NCI-H2227 treated with DMSO at 0.1 percent for 48 hours (cell line): ENCODE data around the gene WDFY3.
A peak's percentile ranks its signal among the peaks of the same experiment; 100 is the strongest.

Source experiments
- DNase-seq: peaks from one replicate; lab custom pipeline; 2025; lab: John Stamatoyannopoulos, UW

The WDFY3 gene, protein sequence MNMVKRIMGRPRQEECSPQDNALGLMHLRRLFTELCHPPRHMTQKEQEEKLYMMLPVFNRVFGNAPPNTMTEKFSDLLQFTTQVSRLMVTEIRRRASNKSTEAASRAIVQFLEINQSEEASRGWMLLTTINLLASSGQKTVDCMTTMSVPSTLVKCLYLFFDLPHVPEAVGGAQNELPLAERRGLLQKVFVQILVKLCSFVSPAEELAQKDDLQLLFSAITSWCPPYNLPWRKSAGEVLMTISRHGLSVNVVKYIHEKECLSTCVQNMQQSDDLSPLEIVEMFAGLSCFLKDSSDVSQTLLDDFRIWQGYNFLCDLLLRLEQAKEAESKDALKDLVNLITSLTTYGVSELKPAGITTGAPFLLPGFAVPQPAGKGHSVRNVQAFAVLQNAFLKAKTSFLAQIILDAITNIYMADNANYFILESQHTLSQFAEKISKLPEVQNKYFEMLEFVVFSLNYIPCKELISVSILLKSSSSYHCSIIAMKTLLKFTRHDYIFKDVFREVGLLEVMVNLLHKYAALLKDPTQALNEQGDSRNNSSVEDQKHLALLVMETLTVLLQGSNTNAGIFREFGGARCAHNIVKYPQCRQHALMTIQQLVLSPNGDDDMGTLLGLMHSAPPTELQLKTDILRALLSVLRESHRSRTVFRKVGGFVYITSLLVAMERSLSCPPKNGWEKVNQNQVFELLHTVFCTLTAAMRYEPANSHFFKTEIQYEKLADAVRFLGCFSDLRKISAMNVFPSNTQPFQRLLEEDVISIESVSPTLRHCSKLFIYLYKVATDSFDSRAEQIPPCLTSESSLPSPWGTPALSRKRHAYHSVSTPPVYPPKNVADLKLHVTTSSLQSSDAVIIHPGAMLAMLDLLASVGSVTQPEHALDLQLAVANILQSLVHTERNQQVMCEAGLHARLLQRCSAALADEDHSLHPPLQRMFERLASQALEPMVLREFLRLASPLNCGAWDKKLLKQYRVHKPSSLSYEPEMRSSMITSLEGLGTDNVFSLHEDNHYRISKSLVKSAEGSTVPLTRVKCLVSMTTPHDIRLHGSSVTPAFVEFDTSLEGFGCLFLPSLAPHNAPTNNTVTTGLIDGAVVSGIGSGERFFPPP (N-terminal part only)

DNA sequence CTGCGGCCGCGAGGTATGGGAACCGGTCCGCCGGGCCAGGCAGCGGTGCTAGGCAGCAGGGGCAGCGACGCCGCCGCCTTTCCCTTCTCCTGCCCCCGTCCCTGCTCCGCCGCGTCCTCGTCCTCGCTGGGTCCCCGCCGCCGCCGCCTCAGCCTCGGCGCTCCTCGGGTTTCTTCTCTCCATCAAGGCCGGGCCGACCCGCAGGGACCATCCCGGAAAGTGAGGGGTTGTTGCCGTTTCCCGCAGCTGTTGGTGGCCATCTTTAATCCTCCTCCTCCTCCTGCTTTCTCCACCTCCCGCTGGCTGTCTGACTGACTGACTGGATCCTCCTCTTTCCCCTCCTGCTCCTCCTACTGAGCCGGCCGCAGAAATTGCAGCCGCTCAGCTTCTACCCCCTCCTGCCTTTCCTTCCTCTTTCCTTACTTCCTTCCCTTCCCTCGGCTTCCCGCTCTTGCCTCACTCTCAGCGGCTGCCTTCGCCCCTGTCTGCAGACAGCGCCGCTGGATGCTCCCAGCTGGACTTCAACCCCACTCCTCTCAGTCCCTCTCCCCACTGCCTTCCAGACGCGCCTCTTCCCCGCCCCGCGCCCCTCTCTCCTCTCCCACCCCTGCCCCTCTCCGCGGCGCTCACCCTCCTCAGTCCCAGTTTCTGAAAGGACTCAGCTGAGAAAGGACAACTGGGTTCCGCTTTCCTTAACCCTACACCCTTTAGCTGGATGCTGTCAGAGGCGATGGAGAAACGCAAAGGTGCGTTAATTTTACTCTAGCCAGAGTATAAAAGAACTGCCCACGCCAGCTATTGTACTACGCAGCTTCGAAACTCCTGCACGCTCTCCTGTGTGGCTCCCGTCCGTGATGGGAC is at the start of gene WDFY3:
TSS of gene WDFY3 (minus strand) at position 309 of the 861 bp plus-strand sequence. CDS start 106,099 bp downstream, outside the sequence.
- DNase-seq, result peak; percentile 71

DNA sequence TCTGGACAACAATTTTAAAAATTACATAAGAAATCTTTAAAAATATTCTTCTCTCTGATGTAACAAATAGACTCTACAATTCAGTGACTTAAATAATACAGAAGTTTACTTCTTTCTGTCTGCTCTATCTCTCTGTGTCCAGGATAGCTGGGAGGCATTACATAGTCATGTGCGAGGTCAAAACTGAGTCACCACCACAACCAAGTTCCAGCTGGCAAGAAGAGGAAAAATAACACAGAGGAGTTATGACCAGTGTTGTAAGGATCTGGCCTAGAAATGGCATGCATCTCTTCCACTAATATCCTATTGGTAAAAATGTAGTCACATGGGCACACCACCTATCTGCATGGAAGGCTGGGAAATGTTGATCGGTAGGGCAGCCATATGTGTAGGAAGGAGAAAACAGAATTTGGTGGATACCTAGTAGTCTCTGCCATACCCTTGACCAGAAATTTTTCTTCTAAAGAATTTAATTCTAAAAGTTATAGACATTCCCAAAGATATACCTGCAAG is 39.4 kb upstream of the WDFY3 start:
- DNase-seq, result no peak

DNA sequence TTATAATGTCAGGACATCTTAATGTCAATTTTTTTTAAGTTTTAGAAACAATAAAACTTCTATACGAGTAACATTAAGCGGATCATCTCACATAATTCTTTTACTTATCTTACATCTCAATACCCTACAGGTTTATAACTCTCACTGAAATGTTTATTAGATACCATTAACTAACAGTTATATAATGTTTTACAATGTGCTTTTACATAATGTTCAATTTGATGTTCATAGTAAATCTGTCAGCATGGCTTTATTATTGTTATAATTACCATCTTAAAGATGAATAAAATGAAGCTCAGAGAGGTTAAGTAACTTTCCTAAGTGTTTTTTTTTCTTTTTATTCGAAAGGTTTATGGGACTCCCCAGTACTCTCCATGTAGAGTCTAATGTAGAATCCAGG is 33.9 kb upstream of the WDFY3 start:
- no peak for DNase-seq

DNA sequence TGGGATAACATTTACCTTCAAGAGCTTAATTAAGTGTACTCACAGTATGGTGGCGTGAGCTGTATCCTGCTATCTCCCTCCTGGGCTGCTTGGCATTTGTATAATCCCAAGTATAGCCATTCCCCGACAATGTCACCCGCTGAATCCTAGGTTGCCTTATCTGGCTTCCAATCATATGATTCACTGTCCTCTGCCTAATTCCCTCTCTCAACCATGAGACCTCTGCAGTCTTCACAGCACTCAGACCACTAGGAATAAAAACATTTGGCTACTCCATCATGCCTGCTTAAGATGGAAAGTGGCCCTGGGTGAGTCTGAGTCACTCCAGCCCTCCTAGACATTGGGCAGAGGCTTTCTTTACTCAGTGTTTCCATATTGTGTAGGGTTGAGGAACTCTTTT is 28.9 kb upstream of the WDFY3 start:
- DNase-seq, result no peak

DNA sequence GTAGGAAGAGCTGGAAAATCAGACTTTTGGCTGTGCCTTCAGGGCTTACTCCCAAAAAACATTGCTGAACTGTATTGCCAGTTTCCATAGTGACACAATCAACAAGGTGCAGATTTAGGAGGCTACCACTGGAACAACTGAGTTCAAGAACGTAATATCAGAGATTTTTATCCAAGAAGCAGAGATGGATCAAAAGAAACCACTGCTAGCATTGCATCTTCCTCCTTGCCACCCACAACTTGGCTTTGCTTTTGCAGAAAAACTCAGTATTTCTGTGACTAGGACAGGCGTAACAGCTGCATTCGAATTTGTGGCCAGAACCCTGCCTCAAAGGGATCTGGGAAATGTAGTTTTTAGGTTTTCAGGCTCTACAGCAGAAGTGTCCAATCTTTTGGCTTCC is 27.8 kb upstream of the WDFY3 start:
- DNase-seq, result no peak

DNA sequence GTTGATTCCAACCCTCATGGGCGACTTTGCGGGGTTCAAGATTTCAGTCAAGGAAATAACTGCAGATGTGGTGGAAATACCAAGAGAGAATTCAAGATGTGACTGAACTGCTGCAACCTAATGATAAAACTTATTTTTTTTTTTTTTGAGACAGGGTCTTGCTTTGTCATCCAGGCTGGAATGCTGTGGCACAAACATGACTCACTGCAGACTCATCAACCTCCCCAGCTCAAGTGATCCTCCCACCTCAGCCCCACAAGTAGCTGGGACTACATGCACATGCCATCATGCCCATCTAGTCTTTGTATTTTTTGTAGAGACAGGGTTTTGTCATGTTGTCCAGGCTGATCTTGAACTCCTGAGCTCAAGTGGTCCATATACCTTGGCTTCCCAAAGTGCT is 19.5 kb upstream of the WDFY3 start:
- DNase-seq, result no peak

DNA sequence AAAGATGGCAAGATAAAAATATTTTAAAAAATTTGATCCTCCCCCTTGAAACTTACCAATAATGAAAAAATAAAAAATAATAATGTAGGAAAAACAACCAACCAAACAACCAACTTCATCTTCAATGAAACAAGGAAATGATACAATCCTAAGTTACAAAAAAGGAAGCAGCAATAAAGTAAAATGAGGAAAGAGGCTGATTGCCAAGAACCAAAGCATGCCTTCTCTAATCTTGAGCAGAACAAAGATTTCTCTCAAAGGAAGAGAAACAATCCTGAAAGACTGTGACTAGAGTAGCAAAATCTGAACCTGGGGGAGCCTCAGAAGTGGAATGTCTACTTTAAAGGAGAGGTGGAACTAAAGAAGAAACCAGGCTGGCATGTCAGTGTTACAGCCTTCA is 10.9 kb upstream of the WDFY3 start:
- DNase-seq, result no peak

DNA sequence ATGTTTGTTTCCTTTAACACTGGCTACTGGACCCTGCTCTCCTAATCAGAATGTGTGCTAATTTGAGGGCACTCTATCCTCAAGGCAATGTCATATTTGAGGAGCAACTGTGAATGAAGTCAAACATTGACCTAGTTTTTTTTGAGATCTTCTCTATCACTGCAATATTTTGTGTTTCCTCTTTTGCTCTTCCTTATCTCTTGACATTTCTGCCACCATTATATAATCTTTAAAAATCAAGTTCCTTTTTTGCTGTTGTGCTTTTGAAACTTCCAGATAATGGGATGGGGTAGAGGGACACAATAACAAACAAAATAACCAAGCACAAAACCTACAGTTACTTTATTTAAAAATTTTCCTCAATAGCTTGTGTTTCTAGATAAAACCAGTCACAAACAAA is 7.4 kb upstream of the WDFY3 start:
- DNase-seq, result no peak

DNA sequence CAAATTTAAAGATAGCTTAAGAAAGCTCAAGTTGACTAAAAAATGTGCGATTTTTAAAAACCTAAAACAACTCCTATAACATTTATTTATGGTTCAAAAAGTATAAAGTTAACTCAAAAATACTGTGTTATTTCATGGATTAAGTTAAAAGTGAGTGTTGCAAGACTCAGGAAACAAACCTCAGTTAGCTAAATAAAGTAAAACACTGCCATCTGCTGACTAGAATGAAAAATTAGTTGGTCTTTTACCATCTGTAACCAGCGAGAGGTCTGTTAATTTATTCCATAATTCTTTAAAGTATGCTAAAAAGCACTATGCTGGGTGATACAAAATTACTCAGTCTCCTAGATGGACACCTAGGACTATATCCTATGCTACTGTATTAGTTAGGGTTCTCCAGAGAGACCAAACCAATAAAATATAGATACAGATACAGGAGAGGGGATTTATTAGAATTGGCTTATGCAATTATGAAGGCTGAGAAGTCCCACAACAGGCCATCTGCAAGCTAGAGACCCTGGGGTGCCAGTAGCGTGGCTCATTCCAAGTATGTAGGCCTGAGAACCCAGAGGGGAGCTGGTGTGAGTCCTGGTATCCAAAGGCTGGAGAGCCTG is 4.9 kb upstream of the WDFY3 start:
- peak; percentile 36 for DNase-seq

DNA sequence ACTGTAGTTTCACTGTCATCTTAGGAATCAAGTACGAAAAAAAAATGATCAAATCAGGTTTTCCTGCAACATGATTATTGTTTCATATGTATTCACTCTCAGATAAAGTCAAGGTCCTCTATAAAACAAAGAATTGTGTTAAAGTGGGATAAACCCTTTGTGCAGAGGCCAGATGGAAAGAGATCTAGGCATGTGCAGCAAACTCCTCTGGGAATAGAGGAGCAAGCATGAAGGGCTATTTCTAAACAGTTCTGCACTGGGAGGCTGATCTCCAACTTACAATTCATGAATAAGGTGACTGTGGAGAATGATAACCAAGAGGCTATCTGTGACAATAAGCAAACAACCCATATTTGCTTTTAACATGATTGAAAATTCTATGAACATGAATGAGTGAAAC is 2.4 kb upstream of the WDFY3 start:
- no peak for DNase-seq

DNA sequence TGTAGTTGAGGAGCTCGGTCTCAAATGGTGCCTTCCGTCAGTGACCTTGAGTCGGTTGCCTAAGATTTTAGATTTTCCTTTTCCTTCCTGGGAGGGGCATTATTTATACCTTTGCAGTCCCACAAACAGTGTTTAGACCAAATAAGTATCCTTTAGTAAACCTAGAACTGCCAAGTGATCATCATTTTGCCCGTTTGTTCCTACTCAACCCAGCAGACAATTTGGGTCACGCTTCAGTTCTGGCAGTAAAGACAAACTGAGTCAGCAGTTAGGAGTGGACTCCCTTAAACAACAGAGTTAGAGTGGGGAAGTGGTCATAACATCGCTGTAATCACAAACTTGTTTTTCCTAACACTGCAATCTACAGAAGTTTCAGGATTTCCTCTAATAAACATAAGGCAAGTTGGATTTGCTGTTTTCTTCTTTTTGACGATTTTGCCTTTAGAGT is 777 bp upstream of the WDFY3 start:
- DNase-seq, result no peak

DNA sequence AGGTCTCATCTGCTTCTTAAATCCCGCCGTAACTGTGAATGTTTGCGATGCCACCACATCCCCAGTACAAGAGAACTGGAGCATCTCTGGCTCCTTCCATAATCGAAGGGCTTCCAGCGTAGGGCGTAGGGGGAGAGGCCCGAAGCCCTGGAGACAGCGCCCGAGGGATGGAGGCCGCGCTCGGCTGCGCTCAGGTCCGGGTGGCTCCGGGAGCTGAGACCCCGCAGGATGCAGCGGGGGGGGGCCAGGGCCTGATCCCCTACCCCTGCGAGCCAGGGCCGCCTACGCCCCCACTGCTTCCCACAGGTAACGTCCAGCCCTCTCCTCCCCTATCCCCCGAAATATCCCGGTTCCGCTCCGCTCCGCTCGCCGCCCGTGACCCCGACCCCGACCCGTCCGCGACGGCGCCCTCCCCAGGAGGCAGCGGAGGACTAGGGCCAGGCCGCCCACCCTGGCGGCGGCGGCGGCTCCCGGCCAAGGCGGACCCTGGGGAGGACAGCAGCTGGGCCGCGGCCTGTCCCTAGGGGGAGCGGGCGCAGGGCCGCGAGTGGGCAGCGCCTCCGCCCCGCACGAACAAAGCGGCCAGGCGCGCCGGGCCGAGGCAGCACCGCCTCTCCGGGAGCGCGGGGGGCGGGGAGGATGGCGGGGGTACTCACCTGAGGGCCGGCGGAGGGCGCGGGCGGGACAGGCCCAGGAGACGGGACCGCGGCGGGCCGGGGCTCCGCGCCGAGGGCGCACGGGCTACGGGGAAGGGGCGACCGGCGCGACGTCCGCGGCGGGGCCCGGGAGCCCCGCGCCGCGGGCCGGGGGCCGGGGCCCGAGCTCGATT is 723 bp downstream of the WDFY3 start:
- DNase-seq, result peak; percentile 3

DNA sequence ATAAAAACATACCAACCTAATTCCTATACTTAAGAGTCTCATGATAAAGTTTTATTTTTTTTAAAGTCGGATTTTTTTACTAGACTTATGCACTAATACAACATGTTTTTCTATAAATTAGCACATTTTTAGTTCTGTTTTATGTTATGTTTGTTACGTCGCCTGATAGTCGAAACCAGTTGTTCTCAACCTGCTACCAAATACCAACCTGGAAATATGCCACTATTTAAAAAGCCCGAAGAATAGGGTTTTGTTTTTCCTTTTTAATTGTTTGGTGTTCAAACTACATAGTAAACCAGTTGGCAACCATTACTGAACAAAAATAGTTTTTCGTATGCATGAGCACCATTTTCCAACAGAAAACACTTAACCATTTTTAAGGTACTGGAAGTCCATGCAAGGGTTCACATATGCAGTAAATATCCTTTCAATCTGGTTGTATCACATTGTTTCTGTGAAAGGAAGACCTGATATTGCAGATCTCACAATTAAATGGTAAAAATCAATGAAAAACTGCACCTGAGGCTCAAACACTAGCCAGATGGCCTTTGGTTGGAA is 1.4 kb downstream of the WDFY3 start:
- DNase-seq, result no peak

DNA sequence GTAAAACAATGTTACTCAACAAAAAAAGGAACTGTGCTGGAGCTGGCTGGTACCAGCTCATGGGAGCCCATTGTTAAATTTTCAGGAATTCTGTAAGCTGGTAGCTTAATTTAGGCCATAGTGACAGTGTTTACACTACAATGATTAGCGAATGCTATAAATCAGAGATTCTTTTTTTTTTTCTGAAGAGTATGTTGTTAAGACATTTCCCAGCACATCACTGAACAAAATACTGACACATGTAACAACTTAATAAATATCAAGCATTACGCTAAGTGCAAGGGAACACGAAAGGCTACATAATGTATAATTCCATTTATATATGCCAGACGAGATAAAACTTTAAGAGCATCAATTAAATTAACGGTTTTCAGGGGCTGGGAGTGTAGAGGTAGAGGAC is 4.4 kb downstream of the WDFY3 start:
- no peak for DNase-seq

DNA sequence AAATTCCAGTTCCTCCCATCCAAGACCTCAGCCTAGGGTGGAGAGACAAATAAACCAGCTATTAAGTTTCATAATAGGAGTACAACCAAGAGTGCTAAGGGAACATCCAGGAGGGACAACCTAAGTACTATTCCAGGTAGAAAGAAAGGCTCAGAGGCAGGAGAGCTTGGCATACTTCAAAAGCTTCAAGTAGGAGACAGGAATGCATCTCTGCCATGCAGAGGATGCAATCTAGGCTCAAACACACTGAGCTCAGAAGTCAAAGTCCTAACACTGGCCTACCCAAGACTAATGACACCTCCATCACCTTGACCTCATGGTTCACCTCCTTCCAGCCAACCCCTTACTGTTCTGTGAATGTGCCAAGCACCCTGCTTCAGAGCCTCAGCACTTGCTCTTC is 8.1 kb downstream of the WDFY3 start:
- no peak for DNase-seq

DNA sequence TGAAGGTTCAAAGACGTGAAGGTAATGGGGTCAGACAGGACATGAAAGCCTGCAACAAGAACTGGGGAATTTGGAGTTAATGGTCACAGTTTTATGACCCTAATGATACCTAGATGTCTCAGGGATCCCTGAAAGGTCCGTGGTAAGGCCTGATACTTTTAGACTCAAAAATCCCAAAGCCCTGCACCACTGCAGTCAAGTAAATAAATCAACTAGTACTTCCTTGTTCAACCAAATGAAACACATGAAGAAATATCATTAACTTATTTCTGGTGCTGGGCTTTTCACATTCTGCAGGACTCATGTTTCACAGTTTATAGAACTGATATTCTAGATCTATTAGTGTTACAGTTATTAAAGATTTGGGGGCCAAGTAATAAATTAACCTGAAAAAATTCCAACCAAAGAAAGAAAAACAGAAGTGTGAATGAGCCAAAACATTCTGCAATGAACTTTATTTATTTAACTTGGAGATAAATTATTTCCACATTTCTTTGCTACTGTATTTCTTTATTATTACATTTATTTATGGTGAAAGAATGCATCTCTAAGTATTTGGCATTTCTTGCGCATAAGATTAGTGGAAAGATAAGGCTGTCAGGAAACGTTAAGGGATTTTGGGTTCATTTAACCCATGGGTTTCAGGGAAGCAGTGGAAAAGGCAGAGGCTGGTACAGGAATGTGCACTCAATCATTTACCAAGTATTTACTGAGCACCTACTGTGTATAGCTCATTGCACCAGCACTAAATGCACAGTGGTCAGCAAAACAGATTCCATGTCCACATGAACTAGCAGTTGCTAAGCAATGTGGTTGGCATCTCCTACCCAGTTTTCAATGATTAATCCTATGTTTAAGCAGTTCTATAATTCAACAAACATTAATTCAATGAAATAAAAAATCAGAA is 8.7 kb downstream of the WDFY3 start:
- DNase-seq, result no peak

DNA sequence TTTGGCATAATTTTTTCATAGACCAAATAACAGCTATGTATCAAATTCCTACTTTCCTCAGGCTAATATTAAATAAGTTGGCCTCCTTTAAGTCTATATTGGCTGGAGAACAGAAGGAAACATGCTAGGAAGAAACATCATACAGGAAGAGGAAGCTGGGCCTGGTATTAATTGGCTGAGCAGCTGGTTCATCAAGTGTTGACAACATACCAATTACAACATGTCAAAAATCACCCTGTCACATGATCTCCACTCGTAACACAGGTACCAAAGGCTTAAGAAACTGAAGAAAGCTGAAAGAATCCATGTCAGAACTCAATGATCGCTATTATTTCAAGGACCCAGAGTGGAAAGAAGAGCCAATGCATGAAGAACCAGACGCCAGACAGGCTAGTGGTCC is 10.5 kb downstream of the WDFY3 start:
- no peak for DNase-seq

DNA sequence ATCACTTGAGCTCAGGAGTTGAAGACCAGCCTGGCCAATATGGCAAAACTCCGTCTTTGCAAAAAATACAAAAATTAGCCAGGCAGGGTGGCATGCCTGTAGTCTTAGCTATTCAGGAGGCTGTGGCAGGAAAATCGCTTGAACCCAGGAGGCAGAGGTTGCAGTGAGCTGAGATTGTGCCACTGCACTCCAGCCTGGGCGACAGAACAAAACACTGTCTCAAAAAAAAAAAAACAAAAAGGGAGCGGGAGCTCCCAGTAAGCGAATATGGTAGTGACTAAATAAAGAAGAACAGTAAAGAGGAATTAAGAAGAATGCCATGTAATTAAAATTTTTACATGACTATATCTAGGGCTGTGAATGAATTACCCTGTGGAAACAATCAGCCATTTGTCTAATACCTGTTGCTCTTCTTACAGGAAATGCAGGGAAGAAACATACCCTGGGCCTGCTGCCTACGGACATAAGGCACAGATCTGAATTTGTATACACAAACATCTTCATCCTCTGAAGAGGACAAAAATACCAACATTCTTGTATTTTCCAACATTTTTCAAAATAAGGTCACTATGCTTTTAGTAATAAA is 11.4 kb downstream of the WDFY3 start:
- DNase-seq, result no peak
